Colonic mucosa (tissue), 4 donors: ENCODE data around the gene ACBD3. TPM values are rescaled to one million over a fixed set of nuclear protein-coding genes. Genes with fewer than 3 reads are reported as not detected.
A peak's percentile ranks its signal among the peaks of the same experiment; 100 is the strongest.

Source experiments
- DNase-seq: peaks from one replicate; pipeline ENCODE4 v3.0.0-alpha.2; 2020
- H3K27ac ChIP-seq: fragments of 200-600 bp; one replicate; pipeline ENCODE4 v1.8.0; 2021
- H3K27me3 ChIP-seq: fragments of 200-600 bp; one replicate; pipeline ENCODE4 v1.8.0; 2021
- H3K36me3 ChIP-seq: fragments of 200-600 bp; one replicate; pipeline ENCODE4 v1.8.0; 2021
- H3K4me1 ChIP-seq: fragments of 200-600 bp; one replicate; pipeline ENCODE4 v1.8.0; 2021; ENCODE audit warnings: mild to moderate bottlenecking
- H3K4me3 ChIP-seq: fragments of 200-600 bp; one replicate; pipeline ENCODE4 v1.8.0; 2021
- H3K9ac ChIP-seq, 2 donors: one replicate each; pipeline ENCODE4 v1.7.0; 2013; ENCODE audit warnings: control low read depth in 2 of 2, low read depth in 2 of 2, low read length in 2 of 2
- H3K9me3 ChIP-seq: fragments of 200-600 bp; one replicate; pipeline ENCODE4 v1.8.0; 2021
- intact Hi-C: fragments of 100-400 bp; cut with DNase I; formaldehyde crosslinking; loops from one replicate; pipeline ENCODE4 v1.14.1; 2022
- total RNA-seq, 2 donors: library from RNA; stranded (reverse); fragmentation: NEBNext Ultra II Directional in 1 of 2; extraction: Animal tissue kit (Norgen Biotek cat#: 25700) in 1 of 2; gene quantifications; one replicate each; pipeline ENCODE4 v1.2.1, GENCODE V29; 2021
- TF ChIP-seq, protein P1 (sequence below): fragments of 200-600 bp; IDR thresholded peaks from one replicate; pipeline ENCODE4 v1.8.0; 2022; ENCODE audit warnings: antibody characterized with exemption, mild to moderate bottlenecking
- donor health status: healthy.
- donor health status: DM: no; HTN: no; CAD: no.
- donor health status: DM: no; HTN: no; CAD: no.

Gene ACBD3
- total RNA-seq, 2 donors from 2014 or later: 46.6 to 61.6 TPM

DNA sequence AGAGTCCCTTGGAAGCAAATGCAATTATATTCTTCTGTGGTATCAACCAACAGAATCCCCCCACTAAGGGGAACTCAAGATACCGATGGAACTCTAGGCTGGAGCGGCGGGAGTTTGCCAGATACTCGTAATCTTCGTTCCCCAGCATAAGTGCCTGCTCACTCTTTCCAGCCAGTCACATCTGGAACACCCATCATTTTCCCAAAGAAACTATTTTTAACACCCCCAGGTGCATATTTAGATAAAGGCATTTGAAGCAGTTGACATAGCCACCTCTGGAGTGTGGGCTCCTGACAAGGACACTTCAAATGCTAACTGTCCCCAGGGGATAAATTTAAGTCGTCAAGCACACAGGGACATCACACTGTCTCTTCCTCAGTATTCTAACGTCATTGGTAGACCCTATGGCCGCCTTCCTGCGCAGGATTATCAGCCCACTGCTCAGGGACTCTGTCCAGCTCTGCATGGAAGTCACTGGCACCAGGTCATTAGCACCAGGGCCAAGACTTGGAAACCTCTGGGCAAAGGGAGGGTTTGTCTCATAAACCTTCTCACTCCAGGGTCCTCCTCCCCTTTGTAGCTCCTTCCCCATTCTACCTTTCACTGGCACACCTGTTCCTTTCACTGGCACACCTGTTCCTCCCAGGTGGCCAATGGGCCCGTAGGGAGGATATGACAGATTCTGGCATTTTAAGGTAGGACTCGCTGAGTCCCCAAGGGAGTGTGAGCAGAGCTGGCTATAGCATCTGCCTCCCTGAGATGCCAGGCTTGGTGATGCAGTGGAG, 75.3 kb downstream of the ACBD3 start:
- H3K9ac ChIP-seq: peak overlapping the region; percentile 80 to 88

GRCh38 chr1:226110249-226111097, 76.1 kb downstream of the ACBD3 start:
- Histone ChIP-seq H3K9me3 (no peaks in the 10 kb centered on the region), H3K27ac (peak overlapping the region; percentile 92), H3K36me3 (no peaks in the 10 kb centered on the region), H3K4me1 (peaks cover 8% of the 10 kb centered on the region), H3K9ac (peak overlapping the region; percentile 80 to 88), H3K4me3 (peak overlapping the region; percentile 41), H3K27me3 (no peaks in the 10 kb centered on the region)
- TF ChIP-seq, protein P1, sequence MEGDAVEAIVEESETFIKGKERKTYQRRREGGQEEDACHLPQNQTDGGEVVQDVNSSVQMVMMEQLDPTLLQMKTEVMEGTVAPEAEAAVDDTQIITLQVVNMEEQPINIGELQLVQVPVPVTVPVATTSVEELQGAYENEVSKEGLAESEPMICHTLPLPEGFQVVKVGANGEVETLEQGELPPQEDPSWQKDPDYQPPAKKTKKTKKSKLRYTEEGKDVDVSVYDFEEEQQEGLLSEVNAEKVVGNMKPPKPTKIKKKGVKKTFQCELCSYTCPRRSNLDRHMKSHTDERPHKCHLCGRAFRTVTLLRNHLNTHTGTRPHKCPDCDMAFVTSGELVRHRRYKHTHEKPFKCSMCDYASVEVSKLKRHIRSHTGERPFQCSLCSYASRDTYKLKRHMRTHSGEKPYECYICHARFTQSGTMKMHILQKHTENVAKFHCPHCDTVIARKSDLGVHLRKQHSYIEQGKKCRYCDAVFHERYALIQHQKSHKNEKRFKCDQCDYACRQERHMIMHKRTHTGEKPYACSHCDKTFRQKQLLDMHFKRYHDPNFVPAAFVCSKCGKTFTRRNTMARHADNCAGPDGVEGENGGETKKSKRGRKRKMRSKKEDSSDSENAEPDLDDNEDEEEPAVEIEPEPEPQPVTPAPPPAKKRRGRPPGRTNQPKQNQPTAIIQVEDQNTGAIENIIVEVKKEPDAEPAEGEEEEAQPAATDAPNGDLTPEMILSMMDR: no peak
- intact Hi-C loops: no loop called here
- peak; percentile 67 for DNase-seq

More for the DNA sequence above, 75.3 kb downstream of the ACBD3 start:
- Histone ChIP-seq H3K4me3 (peak overlapping the region; percentile 41), H3K4me1 (peaks cover 8% of the 10 kb centered on the region), H3K27me3 (no peaks in the 10 kb centered on the region), H3K36me3 (no peaks in the 10 kb centered on the region), H3K27ac (peak overlapping the region; percentile 92), H3K9me3 (no peaks in the 10 kb centered on the region)
- no peak for DNase-seq
- intact Hi-C loops: no loop called here
- TF ChIP-seq, protein P1: no peak

- peaks cover 8% of the 10 kb centered on the region for H3K4me1 ChIP-seq
- peak overlapping the region; percentile 41 for H3K4me3 ChIP-seq
- no peaks in the 10 kb centered on the region for H3K9me3 ChIP-seq
- peak; percentile 92 for DNase-seq
- intact Hi-C loops: no loop called here
- H3K27ac ChIP-seq: peak overlapping the region; percentile 92
- no peaks in the 10 kb centered on the region for H3K36me3 ChIP-seq
- TF ChIP-seq, protein P1: no peak
- H3K27me3 ChIP-seq: no peaks in the 10 kb centered on the region
- peak overlapping the region; percentile 88 for H3K9ac ChIP-seq
Measured at GRCh38 chr1:226109829-226110248, 76.7 kb downstream of the ACBD3 start.

GRCh38 chr1:226108935-226109828, 77.4 kb downstream of the ACBD3 start:
- Histone ChIP-seq H3K9ac (peak overlapping the region; percentile 84 to 88), H3K4me1 (peaks cover 8% of the 10 kb centered on the region), H3K4me3 (peak overlapping the region; percentile 28), H3K9me3 (no peaks in the 10 kb centered on the region), H3K27ac (peak overlapping the region; percentile 74), H3K27me3 (no peaks in the 10 kb centered on the region), H3K36me3 (no peaks in the 10 kb centered on the region)
- TF ChIP-seq, protein P1: no peak
- DNase-seq: no peak
- intact Hi-C loops: no loop called here
